ENCODE measurements around the gene KRT15.
"Not testable (repeated sequence)": the region's sequence is repeated elsewhere in the genome, so short reads cannot be mapped to it uniquely, and the experiment has no call there.

Gene KRT15

DNA sequence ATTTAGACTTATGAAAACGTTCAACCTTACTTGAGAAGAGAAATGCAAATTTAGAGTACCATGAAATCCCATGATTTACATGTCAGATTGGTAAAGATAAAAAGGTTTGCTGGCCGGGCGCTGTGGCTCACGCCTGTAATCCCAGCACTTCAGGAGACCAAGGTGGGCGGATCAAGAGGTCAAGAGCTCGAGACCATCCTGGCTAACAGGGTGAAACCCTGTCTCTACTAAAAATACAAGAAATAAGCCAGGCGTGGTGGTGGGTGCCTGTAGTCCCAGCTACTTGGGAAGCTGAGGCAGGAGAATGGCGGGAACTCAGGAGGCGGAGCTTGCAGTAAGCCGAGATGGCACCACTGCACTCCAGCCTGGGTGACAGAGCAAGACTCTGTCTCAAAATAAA lies 24.1 kb upstream of the KRT15 start:
- H3K4me3 ChIP-seq (ENCODE audit: low read depth, low read length); H3K27ac ChIP-seq (ENCODE audit: low read depth, low read length); H3K9me3 ChIP-seq (ENCODE audit: control insufficient read depth, insufficient read depth, low read depth, low read length); H3K27me3 ChIP-seq (ENCODE audit: control insufficient read depth, insufficient read depth, low read length); H3K9ac ChIP-seq (ENCODE audit: low read length); H3K36me3 ChIP-seq (ENCODE audit: control insufficient read depth, insufficient read depth, low read length): not testable (repeated sequence)
- peaks cover 41% of the 10 kb centered on the region for H3K4me1 ChIP-seq (ENCODE audit: control insufficient read depth, insufficient read depth, low read length)

DNA sequence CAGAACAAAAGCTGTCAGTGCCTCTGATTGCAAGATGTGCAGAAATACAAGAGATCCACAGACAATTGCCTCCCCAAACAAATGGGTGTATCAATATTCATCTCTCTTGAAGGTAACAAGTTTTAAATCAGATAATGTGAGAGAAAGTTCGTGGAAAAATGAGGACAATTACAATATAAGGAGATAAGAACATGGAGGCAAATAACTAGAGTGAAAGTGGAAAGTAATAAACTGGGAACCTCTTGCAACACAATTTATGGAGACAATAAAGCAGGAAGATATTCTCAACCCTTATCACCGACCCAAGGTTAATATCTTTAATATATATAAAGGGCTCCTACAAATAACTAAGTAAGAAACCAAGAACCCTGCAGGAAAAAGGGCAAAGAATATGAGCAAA lies 23.7 kb upstream of the KRT15 start:
- no peak overlapping the region for H3K9ac ChIP-seq (ENCODE audit: low read length)
- H3K9me3 ChIP-seq (ENCODE audit: control insufficient read depth, insufficient read depth, low read depth, low read length): no peaks in the 10 kb centered on the region
- H3K27ac ChIP-seq (ENCODE audit: low read depth, low read length): no peak overlapping the region
- peaks cover 41% of the 10 kb centered on the region for H3K4me1 ChIP-seq (ENCODE audit: control insufficient read depth, insufficient read depth, low read length)
- H3K27me3 ChIP-seq (ENCODE audit: control insufficient read depth, insufficient read depth, low read length): no peaks in the 10 kb centered on the region
- H3K4me3 ChIP-seq (ENCODE audit: low read depth, low read length): no peak overlapping the region
- H3K36me3 ChIP-seq (ENCODE audit: control insufficient read depth, insufficient read depth, low read length): no peaks in the 10 kb centered on the region

DNA sequence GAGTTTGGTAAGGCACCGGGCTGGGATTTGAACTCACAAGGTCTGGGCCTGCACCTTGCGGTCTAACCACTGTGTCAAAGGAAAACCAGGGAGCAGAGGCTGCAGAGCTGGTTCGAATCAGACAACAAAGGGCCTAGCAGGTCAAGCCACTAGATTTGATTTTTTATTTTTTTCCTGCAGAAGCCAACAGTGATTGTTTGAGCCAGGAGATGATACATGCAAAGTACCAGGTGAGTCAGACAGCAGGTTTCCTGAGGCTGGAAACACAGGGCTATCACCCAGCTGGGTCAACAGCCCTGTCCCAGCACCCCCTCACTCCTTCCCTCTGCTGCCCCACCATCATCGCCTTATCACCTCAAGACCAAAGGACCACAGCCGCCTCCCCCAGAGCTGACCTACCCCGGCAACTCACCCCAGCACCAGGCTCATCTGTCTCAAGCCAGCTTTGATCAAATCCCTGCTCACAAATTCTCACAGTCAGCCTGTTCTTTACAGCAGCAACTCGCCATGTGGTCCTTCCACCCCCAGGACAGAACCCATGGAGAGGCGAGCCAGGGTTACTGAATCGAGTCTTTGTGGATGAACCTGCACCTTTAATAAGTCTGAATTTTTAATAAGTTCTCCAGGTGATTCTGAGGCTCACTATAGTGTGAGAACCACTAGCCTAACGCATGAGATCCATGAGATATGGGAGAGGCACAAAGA lies 22.4 kb upstream of the KRT15 start:
- Histone ChIP-seq H3K4me1 (ENCODE audit: control insufficient read depth, insufficient read depth, low read length) (peaks cover 51% of the 10 kb centered on the region), H3K9ac (ENCODE audit: low read length) (no peak overlapping the region), H3K36me3 (ENCODE audit: control insufficient read depth, insufficient read depth, low read length) (no peaks in the 10 kb centered on the region), H3K4me3 (ENCODE audit: low read depth, low read length) (no peak overlapping the region), H3K27ac (ENCODE audit: low read depth, low read length) (no peak overlapping the region), H3K9me3 (ENCODE audit: control insufficient read depth, insufficient read depth, low read depth, low read length) (no peaks in the 10 kb centered on the region), H3K27me3 (ENCODE audit: control insufficient read depth, insufficient read depth, low read length) (no peaks in the 10 kb centered on the region)

DNA sequence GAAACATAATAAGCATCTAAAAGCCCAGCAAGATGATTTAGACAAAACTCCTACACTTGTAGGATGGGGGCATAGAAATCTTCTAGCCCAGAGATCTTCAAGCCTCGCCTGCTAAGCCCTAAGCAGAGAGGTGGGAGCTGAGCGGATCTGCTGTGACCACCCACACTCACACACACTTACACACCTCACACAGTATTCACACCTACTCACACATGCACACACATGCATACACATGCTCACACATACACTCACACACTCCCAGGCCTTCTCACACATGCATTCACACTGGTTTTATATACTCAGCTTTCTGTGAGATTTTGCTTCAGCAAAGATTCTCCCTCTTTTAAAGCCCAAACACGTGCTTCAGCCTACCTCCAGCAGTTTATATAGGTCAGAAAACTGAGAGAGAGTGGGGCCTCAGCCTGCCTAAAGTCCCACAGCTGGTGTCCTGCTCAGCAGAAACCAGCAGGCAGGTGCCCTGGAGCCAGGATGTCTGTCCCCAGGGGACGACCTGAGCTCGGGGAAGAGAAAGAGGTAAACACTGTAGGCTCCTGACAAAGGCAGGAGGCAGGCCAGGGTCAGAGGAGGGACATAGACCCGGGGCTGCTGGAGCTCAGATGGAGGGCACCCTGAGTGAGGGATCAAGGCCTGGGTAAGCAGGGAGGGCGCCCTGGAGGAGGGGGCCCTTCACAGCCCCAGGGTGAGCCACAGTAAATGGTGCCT lies 21.4 kb upstream of the KRT15 start:
- H3K36me3 ChIP-seq (ENCODE audit: control insufficient read depth, insufficient read depth, low read length): no peaks in the 10 kb centered on the region
- H3K4me1 ChIP-seq (ENCODE audit: control insufficient read depth, insufficient read depth, low read length): peaks cover 60% of the 10 kb centered on the region
- no peak overlapping the region for H3K9ac ChIP-seq (ENCODE audit: low read length)
- H3K4me3 ChIP-seq (ENCODE audit: low read depth, low read length): no peak overlapping the region
- H3K27ac ChIP-seq (ENCODE audit: low read depth, low read length): no peak overlapping the region
- no peaks in the 10 kb centered on the region for H3K9me3 ChIP-seq (ENCODE audit: control insufficient read depth, insufficient read depth, low read depth, low read length)
- no peaks in the 10 kb centered on the region for H3K27me3 ChIP-seq (ENCODE audit: control insufficient read depth, insufficient read depth, low read length)

DNA sequence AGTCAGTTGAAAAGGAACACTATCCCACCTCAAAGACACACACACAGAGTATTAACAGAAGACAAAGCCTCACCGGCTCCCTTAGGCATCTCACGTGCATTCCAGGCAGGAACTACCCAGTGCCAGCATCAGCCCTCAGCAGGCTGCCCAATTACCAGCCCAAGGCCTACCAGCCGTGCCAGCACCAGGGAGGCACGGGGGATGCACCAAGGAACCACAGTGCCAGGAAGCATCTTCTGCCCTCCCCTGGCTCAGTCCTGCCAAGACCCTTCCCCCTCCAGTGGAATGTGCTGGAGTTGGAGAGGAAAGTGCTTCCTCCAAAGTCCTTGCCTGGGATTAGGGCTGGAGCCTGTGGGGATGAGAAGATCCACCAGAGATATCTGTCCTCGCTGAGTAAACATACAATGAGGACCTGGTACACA lies 20.4 kb upstream of the KRT15 start:
- Histone ChIP-seq H3K9me3 (ENCODE audit: control insufficient read depth, insufficient read depth, low read depth, low read length) (no peaks in the 10 kb centered on the region), H3K9ac (ENCODE audit: low read length) (no peak overlapping the region), H3K27me3 (ENCODE audit: control insufficient read depth, insufficient read depth, low read length) (no peaks in the 10 kb centered on the region), H3K36me3 (ENCODE audit: control insufficient read depth, insufficient read depth, low read length) (no peaks in the 10 kb centered on the region), H3K4me1 (ENCODE audit: control insufficient read depth, insufficient read depth, low read length) (peaks cover 56% of the 10 kb centered on the region), H3K27ac (ENCODE audit: low read depth, low read length) (no peak overlapping the region), H3K4me3 (ENCODE audit: low read depth, low read length) (no peak overlapping the region)

DNA sequence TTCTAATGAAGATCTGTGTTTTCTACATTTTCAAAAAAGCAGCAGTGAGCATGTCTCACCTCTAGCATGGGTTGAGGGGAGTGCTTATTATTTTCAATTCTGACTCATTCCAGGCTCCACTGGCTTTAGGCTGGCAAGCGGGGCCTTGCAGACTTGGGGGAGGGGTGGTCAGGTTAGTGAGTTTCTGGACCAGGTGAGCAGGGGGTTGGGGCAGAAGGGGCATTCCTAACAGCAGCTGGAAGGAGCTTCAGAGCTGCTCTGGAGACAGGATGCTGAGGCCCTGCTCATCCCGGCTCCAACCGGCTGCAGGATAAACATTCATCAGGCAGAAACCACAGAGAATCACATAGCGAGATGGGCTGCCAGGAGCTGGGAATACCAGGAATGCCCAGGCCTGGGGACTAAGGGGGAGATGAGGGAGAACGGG lies 19.9 kb upstream of the KRT15 start:
- Histone ChIP-seq H3K27me3 (ENCODE audit: control insufficient read depth, insufficient read depth, low read length) (no peaks in the 10 kb centered on the region), H3K9ac (ENCODE audit: low read length) (no peak overlapping the region), H3K36me3 (ENCODE audit: control insufficient read depth, insufficient read depth, low read length) (no peaks in the 10 kb centered on the region), H3K4me3 (ENCODE audit: low read depth, low read length) (no peak overlapping the region), H3K27ac (ENCODE audit: low read depth, low read length) (no peak overlapping the region), H3K4me1 (ENCODE audit: control insufficient read depth, insufficient read depth, low read length) (peaks cover 56% of the 10 kb centered on the region), H3K9me3 (ENCODE audit: control insufficient read depth, insufficient read depth, low read depth, low read length) (no peaks in the 10 kb centered on the region)

DNA sequence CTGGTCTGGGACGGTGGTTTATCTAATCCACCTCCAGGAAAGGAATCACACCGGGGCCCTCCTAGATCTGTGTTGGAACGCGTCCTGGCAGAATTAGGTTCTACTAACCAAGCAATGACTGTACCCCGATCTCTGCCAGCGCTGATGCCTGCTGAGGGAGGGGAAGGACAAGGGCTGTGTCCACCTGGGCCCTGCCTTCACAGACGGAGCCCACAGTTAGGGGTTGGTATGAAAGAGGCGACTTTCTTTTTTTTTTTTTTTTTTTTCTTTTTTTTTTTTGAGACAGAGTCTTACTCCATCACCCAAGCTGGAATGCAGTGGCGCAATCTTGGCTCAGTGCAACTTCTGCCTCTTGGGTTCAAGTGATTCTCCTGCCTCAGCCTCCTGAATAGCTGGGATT lies 19.3 kb upstream of the KRT15 start:
- Histone ChIP-seq H3K27ac (ENCODE audit: low read depth, low read length) (no peak overlapping the region), H3K36me3 (ENCODE audit: control insufficient read depth, insufficient read depth, low read length) (no peaks in the 10 kb centered on the region), H3K9me3 (ENCODE audit: control insufficient read depth, insufficient read depth, low read depth, low read length) (no peaks in the 10 kb centered on the region), H3K9ac (ENCODE audit: low read length) (no peak overlapping the region), H3K4me3 (ENCODE audit: low read depth, low read length) (no peak overlapping the region), H3K4me1 (ENCODE audit: control insufficient read depth, insufficient read depth, low read length) (peaks cover 56% of the 10 kb centered on the region), H3K27me3 (ENCODE audit: control insufficient read depth, insufficient read depth, low read length) (no peaks in the 10 kb centered on the region)

DNA sequence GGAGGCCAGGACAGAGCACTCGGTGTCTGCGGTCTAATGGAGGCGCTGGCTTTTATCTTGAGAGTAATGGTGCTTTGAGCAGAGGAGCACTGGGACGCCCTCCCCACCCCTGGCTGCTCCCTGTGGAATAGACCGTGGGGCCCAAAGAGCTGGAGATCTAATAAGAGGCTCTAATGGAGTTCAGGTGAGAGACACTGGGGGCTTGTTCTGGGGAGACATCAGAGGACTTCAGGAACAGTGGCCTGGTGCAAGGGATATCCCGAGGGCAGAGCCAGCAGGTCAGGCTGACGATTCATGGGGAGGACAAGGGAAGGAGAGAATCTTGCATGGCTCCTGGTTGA lies 18.9 kb upstream of the KRT15 start:
- Histone ChIP-seq H3K4me1 (ENCODE audit: control insufficient read depth, insufficient read depth, low read length) (peaks cover 56% of the 10 kb centered on the region), H3K27me3 (ENCODE audit: control insufficient read depth, insufficient read depth, low read length) (no peaks in the 10 kb centered on the region), H3K4me3 (ENCODE audit: low read depth, low read length) (no peak overlapping the region), H3K27ac (ENCODE audit: low read depth, low read length) (no peak overlapping the region), H3K36me3 (ENCODE audit: control insufficient read depth, insufficient read depth, low read length) (no peaks in the 10 kb centered on the region), H3K9me3 (ENCODE audit: control insufficient read depth, insufficient read depth, low read depth, low read length) (no peaks in the 10 kb centered on the region), H3K9ac (ENCODE audit: low read length) (no peak overlapping the region)

DNA sequence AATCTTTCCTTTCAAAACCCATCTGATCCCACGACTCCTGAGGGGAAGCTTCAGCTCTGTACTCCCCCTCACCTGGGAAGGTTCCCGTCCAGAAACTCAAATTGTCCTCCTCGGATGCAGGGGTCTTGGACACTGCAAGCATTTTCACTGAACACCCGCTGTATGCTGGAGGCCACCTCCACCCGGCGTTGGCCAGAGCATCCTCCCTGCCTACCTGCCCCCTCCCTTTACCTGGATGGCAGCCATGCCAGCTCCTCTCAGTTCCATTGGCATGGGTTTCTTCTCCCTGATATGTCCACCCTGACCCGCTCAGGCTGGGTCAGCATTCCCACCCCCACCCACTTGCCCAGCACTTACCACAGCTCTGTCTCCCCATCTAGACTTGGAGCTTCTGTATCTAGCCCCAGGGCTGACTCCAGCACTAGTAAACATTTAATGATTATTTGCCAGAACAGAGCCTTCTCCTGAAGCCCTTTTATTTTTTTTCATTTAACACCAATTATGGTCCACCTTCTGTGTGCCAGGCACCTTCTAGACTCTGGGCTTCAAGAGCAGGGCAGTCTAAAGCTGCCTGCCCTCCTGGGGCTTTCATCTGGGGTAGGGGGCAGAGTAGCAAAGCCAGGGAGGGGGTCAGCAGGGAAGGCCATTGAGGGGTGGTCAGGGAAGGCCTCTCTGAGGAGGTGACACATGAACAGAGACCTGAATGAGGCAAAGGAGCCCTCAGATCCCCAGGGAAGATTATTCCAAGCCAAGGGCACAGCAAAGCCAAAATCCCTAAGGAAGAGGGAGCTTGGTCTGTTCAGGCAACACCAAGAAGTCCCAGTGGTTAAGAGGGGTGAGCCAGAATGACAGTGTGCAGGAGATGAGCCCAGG lies 18.3 kb upstream of the KRT15 start:
- H3K9ac ChIP-seq (ENCODE audit: low read length): no peak overlapping the region
- H3K9me3 ChIP-seq (ENCODE audit: control insufficient read depth, insufficient read depth, low read depth, low read length): no peaks in the 10 kb centered on the region
- no peaks in the 10 kb centered on the region for H3K36me3 ChIP-seq (ENCODE audit: control insufficient read depth, insufficient read depth, low read length)
- no peaks in the 10 kb centered on the region for H3K27me3 ChIP-seq (ENCODE audit: control insufficient read depth, insufficient read depth, low read length)
- H3K4me3 ChIP-seq (ENCODE audit: low read depth, low read length): no peak overlapping the region
- no peak overlapping the region for H3K27ac ChIP-seq (ENCODE audit: low read depth, low read length)
- peaks cover 56% of the 10 kb centered on the region for H3K4me1 ChIP-seq (ENCODE audit: control insufficient read depth, insufficient read depth, low read length)

DNA sequence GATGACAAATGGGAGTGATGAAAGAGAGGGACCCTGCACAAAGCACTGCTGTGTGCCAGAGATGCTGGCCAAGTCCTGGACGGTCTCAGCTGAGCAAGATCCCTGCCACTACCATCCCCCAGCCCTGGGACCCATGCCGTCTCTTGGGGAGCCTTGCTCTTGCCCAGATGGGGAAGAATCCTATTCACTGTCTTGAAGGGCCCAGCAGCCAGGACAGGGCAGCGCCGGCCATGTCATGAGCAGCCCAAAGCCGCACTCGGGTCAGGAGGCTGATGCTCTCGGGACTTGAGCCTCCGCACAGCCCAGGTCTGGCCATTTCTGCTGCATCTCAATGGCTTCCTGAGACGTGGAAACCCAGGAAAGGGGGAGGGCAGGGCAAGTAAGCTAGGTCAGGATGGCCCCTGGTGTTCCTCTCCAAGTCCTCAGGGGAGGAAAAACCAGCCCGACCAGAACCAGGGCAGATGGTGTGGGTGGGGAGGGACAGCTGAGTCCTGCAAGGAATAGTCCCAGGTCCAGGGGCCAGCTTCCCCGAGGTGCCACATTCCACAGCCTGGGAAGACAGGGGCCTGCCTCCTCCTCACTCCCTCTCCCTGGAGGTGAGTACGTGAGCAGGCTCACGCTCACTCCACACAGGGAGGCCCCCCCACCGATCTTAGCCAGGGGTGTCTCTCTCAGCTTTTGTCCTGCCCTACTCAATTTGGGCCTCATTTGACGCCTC lies 17.2 kb upstream of the KRT15 start:
- Histone ChIP-seq H3K4me3 (ENCODE audit: low read depth, low read length) (no peak overlapping the region), H3K9me3 (ENCODE audit: control insufficient read depth, insufficient read depth, low read depth, low read length) (no peaks in the 10 kb centered on the region), H3K27me3 (ENCODE audit: control insufficient read depth, insufficient read depth, low read length) (no peaks in the 10 kb centered on the region), H3K27ac (ENCODE audit: low read depth, low read length) (no peak overlapping the region), H3K4me1 (ENCODE audit: control insufficient read depth, insufficient read depth, low read length) (peaks cover 58% of the 10 kb centered on the region), H3K36me3 (ENCODE audit: control insufficient read depth, insufficient read depth, low read length) (no peaks in the 10 kb centered on the region), H3K9ac (ENCODE audit: low read length) (no peak overlapping the region)
